Body of pancreas (tissue), 4 donors: Measurements from ENCODE around the gene GULP1.

Source experiments
- CTCF ChIP-seq, 7 experiments: fragments of 450-650 bp in 4 of 7; fragments of 200-600 bp in 3 of 7; sonication (generic) in 3 of 7; IDR thresholded peaks; one replicate each; pipeline ENCODE4 v1.5.1; 2016 to 2019; ENCODE audit warnings: antibody characterized with exemption in 7 of 7
- POLR2A ChIP-seq, 3 donors: fragments of 450-650 bp; IDR thresholded peaks; one replicate each; pipeline ENCODE4 v1.6.1; 2016; ENCODE audit warnings: antibody characterized with exemption in 3 of 3, mild to moderate bottlenecking in 2 of 3

DNA sequence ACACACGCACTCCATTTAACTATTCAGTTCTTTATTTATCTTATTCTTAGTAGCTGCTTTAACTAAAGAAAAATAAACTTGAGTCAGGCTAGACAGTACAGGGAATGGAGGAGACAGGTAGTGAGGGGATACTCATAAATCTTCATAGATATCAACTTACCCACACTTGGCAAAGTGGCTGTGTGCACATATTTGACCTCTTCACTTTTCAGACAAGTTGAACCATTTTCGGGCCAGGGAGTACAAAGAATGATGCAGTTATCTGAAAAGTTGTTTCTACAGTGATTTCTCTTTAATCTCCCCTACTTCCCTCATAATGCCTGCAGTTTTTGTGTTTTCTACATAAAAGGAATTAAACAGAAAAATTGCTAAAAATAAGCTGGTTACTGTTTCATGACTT lies 307.5 kb downstream of the GULP1 start:
- no peak for TF ChIP-seq CTCF (IDR thresholded peaks at IDR 0.05)
- no peak for TF ChIP-seq POLR2A (IDR thresholded peaks at IDR 0.05)
